CD4-positive, CD25-positive, alpha-beta regulatory T cell (primary cell): Measurements from ENCODE around the gene ZNF169. TPM values are rescaled to one million over a fixed set of nuclear protein-coding genes. Genes with fewer than 3 reads are reported as not detected.
A peak's percentile ranks its signal among the peaks of the same experiment; 100 is the strongest.
"Not testable (repeated sequence)": the region's sequence is repeated elsewhere in the genome, so short reads cannot be mapped to it uniquely, and the experiment has no call there.

Experiments used
- ATAC-seq, 2 donors: fragments of 150-1000 bp; cut with Tn5 transposase; one replicate each; pipeline ENCODE4 v1.10.0; 2021; ENCODE audit warnings: low read depth in 2 of 2, moderate number of reproducible peaks in 2 of 2, moderate library complexity in 1 of 2
- DNase-seq, 3 donors: peaks; one replicate each; pipeline versions ENCODE4 v3.0.0 to v3.0.0-alpha.2; 2012 to 2022; ENCODE audit warnings: mixed read lengths in 1 of 3
- H3K27ac ChIP-seq: one replicate; pipeline ENCODE4 v1.7.0; 2013; ENCODE audit warnings: mild to moderate bottlenecking, low read length; ENCODE audit not compliant: insufficient read depth, poor library complexity, severe bottlenecking
- H3K27me3 ChIP-seq: one replicate; pipeline ENCODE4 v1.7.0; 2013; ENCODE audit warnings: low read length; ENCODE audit not compliant: control insufficient read depth, insufficient read depth
- H3K36me3 ChIP-seq: one replicate; pipeline ENCODE4 v1.7.0; 2013; ENCODE audit warnings: mild to moderate bottlenecking, low read length, moderate library complexity; ENCODE audit not compliant: control insufficient read depth, insufficient read depth
- H3K4me1 ChIP-seq: 2 replicates; pipeline ENCODE4 v1.7.0; 2013; ENCODE audit warnings: mild to moderate bottlenecking, low read length; ENCODE audit not compliant: insufficient read depth, control insufficient read depth, poor library complexity, severe bottlenecking
- H3K4me3 ChIP-seq: one replicate; pipeline ENCODE4 v1.7.0; 2013; ENCODE audit warnings: low read depth, mild to moderate bottlenecking, low read length, moderate library complexity
- H3K9me3 ChIP-seq, 2 experiments: 1 replicate in 1 of 2; 2 replicates in 1 of 2; pipeline ENCODE4 v1.7.0; 2013; ENCODE audit warnings: low read length in 2 of 2, mild to moderate bottlenecking in 1 of 2, moderate library complexity in 1 of 2; ENCODE audit not compliant: control insufficient read depth in 2 of 2
- H3K27ac Mint-ChIP-seq, 3 donors: one replicate each; pipeline ENCODE4 v1.8.0; 2020 to 2022; ENCODE audit warnings: mild to moderate bottlenecking in 3 of 3, mixed read lengths in 3 of 3, moderate library complexity in 2 of 3
- H3K27me3 Mint-ChIP-seq: one replicate; pipeline ENCODE4 v1.8.0; 2022; ENCODE audit warnings: mild to moderate bottlenecking, mixed read lengths
- H3K36me3 Mint-ChIP-seq: one replicate; pipeline ENCODE4 v1.8.0; 2020; ENCODE audit warnings: mixed read lengths
- H3K4me1 Mint-ChIP-seq, 4 donors: one replicate each; pipeline ENCODE4 v1.8.0; 2020 to 2022; ENCODE audit warnings: mixed read lengths in 4 of 4, mild to moderate bottlenecking in 1 of 4
- H3K4me3 Mint-ChIP-seq, 4 donors: one replicate each; pipeline ENCODE4 v1.8.0; 2020 to 2022; ENCODE audit warnings: mild to moderate bottlenecking in 4 of 4, mixed read lengths in 4 of 4, moderate library complexity in 3 of 4
- H3K9me3 Mint-ChIP-seq, 7 donors: one replicate each; pipeline ENCODE4 v1.8.0; 2020 to 2022; ENCODE audit warnings: mixed read lengths in 7 of 7, mild to moderate bottlenecking in 3 of 7, moderate library complexity in 2 of 7
- polyA plus RNA-seq, 4 donors: library from polyadenylated mRNA; unstranded; fragments of 300-500 nt; fragmentation: Illumina TruSeq; gene quantifications; one replicate each; pipeline ENCODE4 v1.2.3, GENCODE V29; 2021
- total RNA-seq: library from RNA; stranded (reverse); gene quantifications from one replicate; pipeline ENCODE4 v1.2.3, GENCODE V29; 2022

ZNF169 gene
- total and polyA plus RNA-seq, 5 donors from 2014 or later: 2.7 to 7.7 (median 5.4) TPM

DNA sequence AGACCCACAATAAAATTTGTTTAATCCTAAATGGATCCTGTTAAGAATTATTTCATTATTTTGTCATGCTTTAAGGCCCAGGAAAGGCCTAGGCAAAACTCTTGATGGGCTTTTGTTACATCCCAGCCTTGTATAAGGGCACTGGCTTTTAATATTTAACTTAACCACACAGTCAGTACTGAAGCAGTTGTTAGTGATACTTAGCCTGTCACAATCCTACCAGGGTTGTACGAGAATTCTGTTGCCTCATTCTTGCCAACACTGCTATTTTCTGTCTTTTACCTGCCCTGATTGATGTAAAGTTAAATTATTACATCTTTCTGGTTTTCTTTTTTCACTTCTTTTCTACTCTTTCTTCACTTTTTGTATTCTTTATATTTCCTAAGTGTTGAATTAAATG lies 10.9 kb downstream of the ZNF169 start:
- H3K9me3 Mint-ChIP-seq: peaks cover 0 to 7% (median 3%) of the 10 kb centered on the region in 7 donors
- no peaks in the 10 kb centered on the region for H3K27me3 Mint-ChIP-seq
- no peaks in the 10 kb centered on the region for H3K4me1 ChIP-seq
- no peak for ATAC-seq
- no peaks in the 10 kb centered on the region for H3K9me3 ChIP-seq
- peaks cover 6% of the 10 kb centered on the region for H3K36me3 ChIP-seq
- DNase-seq: no peak
- H3K4me3 ChIP-seq: no peak overlapping the region
- no peaks in the 10 kb centered on the region for H3K27me3 ChIP-seq
- peak overlapping the region in 1 of 3 donors; percentile 33 for H3K27ac Mint-ChIP-seq
- no peak overlapping the region for H3K4me3 Mint-ChIP-seq
- no peak overlapping the region for H3K27ac ChIP-seq
- H3K36me3 Mint-ChIP-seq: peaks cover 25% of the 10 kb centered on the region
- peaks cover 23 to 41% (median 33%) of the 10 kb centered on the region in 4 donors for H3K4me1 Mint-ChIP-seq

DNA sequence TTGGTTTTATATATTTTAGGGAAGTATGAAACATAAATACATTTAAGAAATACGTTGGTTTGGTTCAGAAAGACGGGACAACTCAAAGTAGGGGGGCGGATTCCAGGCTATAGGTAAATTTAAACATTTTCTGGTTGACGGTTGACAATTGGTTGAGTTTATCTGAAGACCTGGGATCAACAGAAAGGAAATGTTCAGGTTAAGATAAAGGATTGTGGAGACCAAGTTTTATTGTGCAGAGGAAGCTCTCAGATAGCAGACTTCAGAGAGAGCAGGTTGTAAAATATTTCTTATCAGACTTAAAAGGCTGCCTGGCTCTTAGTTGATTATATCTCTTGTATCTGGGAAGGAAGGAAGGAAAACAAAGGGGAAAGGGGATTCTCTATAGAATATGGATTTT lies 17.9 kb downstream of the ZNF169 start:
- Mint-ChIP-seq H3K4me1 (peaks cover 23 to 44% (median 31%) of the 10 kb centered on the region in 4 donors), H3K36me3 (peaks cover 56% of the 10 kb centered on the region)
- not testable (repeated sequence) for H3K4me1 ChIP-seq, H3K27me3 Mint-ChIP-seq, ATAC-seq, H3K9me3 Mint-ChIP-seq, H3K4me3 Mint-ChIP-seq, H3K27ac Mint-ChIP-seq, H3K27ac ChIP-seq, DNase-seq, H3K4me3 ChIP-seq, H3K9me3 ChIP-seq, H3K27me3 ChIP-seq
- peaks cover 41% of the 10 kb centered on the region for H3K36me3 ChIP-seq

DNA sequence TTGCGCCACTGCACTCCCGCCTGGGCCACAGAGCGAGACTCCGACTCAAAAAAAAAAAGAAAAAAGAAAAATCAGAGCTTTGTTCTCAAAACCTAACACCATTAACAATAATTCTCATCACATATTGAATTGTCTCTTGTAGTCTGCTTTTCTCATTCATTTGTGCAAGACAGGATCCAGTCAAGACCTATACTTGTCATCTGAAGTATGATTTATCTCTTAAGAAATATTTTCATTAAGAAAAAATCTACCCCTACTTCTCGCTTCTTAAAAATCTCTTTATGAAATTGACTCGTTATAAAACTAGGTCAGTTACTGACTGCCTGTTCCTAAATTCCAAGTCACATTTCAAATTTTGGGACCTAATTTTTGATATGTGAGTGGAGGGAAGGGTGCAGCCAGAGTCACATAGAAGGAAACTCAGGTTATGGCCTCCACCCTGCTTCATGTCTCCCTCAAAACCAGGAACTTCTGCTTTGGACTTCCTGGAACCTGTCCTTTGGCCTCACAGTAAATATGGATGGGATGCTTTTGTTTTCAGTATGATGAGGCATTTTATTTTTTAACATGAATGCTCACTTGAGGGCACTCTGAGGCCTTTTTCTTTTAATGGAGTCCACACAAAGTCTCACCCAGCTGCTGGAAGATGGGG lies 18.9 kb downstream of the ZNF169 start:
- Histone ChIP-seq H3K27me3 (no peaks in the 10 kb centered on the region), H3K4me1 (no peaks in the 10 kb centered on the region), H3K4me3 (no peak overlapping the region), H3K27ac (no peak overlapping the region), H3K9me3 (peaks cover 0 to 6% of the 10 kb centered on the region in 2 experiments), H3K36me3 (peaks cover 41% of the 10 kb centered on the region)
- Mint-ChIP-seq H3K27ac (no peak overlapping the region), H3K27me3 (no peaks in the 10 kb centered on the region), H3K9me3 (peaks cover 0 to 10% (median 4%) of the 10 kb centered on the region in 7 donors), H3K4me1 (peaks cover 14 to 39% (median 22%) of the 10 kb centered on the region in 4 donors), H3K4me3 (no peak overlapping the region), H3K36me3 (peaks cover 56% of the 10 kb centered on the region)
- ATAC-seq (no peak), DNase-seq (no peak)

DNA sequence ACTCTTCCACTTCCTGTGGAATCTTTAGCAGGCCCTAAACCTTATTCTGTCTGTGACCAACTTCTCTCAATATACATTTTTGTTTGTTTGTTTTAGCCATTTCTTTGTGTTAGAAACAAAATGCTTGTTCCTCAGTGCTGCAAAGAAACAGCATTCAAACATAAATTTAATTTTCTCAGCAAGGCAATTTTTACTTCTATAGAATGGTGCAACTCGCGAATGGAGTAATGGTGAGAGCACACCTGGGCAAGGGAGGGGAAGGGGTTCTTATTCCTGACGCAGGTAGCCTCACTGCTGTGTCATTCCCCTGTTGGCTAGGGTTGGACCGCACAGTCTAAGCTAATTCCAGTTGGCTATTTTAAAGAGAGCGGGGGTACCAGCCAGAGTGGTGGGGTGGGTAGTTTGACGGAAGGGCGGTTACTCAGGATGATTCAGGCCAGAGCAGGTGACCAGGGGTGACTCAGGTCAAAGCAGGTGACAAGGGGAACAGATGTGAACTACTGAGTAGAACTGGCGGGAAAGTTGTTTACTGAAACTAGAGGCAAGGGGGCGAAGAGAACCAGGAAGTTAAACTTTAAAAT lies 21.4 kb downstream of the ZNF169 start:
- peaks cover under 1 to 31% (median 7%) of the 10 kb centered on the region in 4 donors for H3K4me1 Mint-ChIP-seq
- no peak overlapping the region for H3K27ac ChIP-seq
- no peaks in the 10 kb centered on the region for H3K27me3 ChIP-seq
- H3K27me3 Mint-ChIP-seq: no peaks in the 10 kb centered on the region
- peaks cover 54% of the 10 kb centered on the region for H3K36me3 Mint-ChIP-seq
- peaks cover 35% of the 10 kb centered on the region for H3K36me3 ChIP-seq
- DNase-seq (no peak), ATAC-seq (no peak)
- H3K27ac Mint-ChIP-seq: peak overlapping the region in 1 of 3 donors; percentile 66
- H3K4me3 ChIP-seq: no peak overlapping the region
- H3K9me3 Mint-ChIP-seq: peaks cover 0 to 10% (median 3%) of the 10 kb centered on the region in 7 donors
- H3K4me1 ChIP-seq: no peaks in the 10 kb centered on the region
- H3K9me3 ChIP-seq: peaks cover 0 to 6% of the 10 kb centered on the region in 2 experiments
- peak overlapping the region in 1 of 4 donors; percentile 33 for H3K4me3 Mint-ChIP-seq

DNA sequence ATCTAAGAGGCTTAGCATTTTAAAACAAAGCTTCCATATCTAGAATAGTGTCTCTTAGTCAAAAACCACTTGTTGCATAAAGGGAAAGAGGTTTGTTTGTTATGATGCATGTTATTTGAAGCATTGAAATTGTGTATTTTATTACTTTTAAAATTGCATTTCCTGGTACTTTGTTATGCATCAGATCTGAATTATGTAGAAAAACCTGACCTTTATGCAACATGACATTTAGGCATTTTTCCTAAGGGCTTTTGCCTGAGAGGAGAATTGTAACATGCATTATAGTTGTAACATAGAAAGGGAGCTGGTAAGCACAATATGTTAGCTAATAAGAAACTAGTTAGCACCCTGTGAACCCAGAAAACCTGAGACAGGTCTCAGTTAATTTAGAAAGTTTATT lies 22.0 kb downstream of the ZNF169 start:
- DNase-seq: no peak
- H3K36me3 ChIP-seq: peaks cover 39% of the 10 kb centered on the region
- H3K4me3 Mint-ChIP-seq: no peak overlapping the region
- H3K9me3 ChIP-seq: peaks cover 0 to 6% of the 10 kb centered on the region in 2 experiments
- no peaks in the 10 kb centered on the region for H3K27me3 Mint-ChIP-seq
- H3K36me3 Mint-ChIP-seq: peaks cover 56% of the 10 kb centered on the region
- ATAC-seq: no peak
- H3K4me3 ChIP-seq: no peak overlapping the region
- peaks cover under 1 to 29% (median 6%) of the 10 kb centered on the region in 4 donors for H3K4me1 Mint-ChIP-seq
- H3K27me3 ChIP-seq: no peaks in the 10 kb centered on the region
- H3K27ac ChIP-seq: no peak overlapping the region
- H3K27ac Mint-ChIP-seq: no peak overlapping the region
- peaks cover 0 to 10% (median 3%) of the 10 kb centered on the region in 7 donors for H3K9me3 Mint-ChIP-seq
- H3K4me1 ChIP-seq: no peaks in the 10 kb centered on the region

DNA sequence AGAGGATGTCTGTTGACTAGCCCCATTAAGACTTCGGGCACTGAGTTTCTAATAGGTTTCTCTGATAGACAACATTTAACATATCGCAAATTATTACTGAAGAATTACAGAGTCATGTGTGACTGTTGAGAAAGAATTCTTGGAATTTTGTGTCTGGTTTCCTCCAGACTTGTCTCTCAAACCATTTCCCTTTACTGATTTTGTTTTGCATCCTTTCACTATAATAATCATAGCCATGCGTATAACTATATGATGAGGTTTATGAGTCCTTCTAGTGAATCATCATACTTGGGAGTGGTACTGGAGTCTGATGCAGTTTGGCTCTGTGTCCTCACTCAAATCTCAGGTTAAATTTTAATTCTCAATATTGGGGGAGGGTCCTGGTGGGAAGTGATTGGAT lies 27.0 kb downstream of the ZNF169 start:
- ATAC-seq (no peak), DNase-seq (no peak)
- H3K36me3 Mint-ChIP-seq: peaks cover 55% of the 10 kb centered on the region
- H3K4me1 Mint-ChIP-seq: peaks cover 3 to 20% (median 4%) of the 10 kb centered on the region in 4 donors
- Histone ChIP-seq H3K27me3 (no peaks in the 10 kb centered on the region), H3K4me3 (no peak overlapping the region), H3K4me1 (no peaks in the 10 kb centered on the region), H3K36me3 (peaks cover 32% of the 10 kb centered on the region), H3K9me3 (no peaks in the 10 kb centered on the region), H3K27ac (no peak overlapping the region)
- H3K9me3 Mint-ChIP-seq: peaks cover 0 to 2% (median 0%) of the 10 kb centered on the region in 7 donors
- peak overlapping the region in 1 of 3 donors; percentile 12 for H3K27ac Mint-ChIP-seq
- no peaks in the 10 kb centered on the region for H3K27me3 Mint-ChIP-seq
- no peak overlapping the region for H3K4me3 Mint-ChIP-seq

DNA sequence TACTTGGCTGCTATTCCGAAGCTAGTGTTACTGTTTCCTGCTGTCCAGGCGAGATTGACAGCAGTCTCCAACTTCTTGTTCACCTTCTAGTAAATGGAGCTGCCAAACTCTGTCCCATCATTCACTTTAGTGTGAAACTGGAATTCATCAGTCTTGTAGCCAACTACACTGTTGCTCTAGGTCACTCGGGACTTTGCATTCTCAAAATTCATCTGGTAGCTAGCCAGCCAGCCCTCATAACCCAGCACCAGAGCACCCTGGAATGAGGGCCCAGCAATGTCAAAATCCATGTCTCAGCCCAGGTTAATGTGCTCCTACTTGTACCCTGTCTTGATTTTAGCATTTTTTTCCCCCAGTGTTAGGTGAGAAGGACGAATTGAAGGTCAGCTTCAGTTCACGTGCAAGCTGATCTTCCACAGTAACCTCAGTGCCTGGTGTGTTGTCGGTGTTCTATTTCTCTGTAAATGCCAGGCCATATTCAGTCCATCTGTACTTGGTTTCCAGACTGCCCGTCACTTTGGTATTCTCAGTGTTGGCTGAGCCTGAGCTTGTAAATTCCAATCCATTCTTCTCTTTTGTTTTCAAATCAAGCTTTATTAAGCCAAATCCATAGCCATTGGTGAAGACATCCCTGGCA lies 28.9 kb downstream of the ZNF169 start:
- H3K4me3 ChIP-seq: no peak overlapping the region
- peaks cover 3 to 7% (median 5%) of the 10 kb centered on the region in 4 donors for H3K4me1 Mint-ChIP-seq
- H3K27ac Mint-ChIP-seq: peak overlapping the region in 1 of 3 donors; percentile 31
- H3K27me3 Mint-ChIP-seq: no peaks in the 10 kb centered on the region
- H3K4me3 Mint-ChIP-seq: no peak overlapping the region
- H3K4me1 ChIP-seq: no peaks in the 10 kb centered on the region
- H3K36me3 Mint-ChIP-seq: peaks cover 60% of the 10 kb centered on the region
- H3K27me3 ChIP-seq: no peaks in the 10 kb centered on the region
- ATAC-seq: no peak
- no peak for DNase-seq
- H3K9me3 Mint-ChIP-seq: peaks cover 0 to 3% (median 0%) of the 10 kb centered on the region in 7 donors
- H3K27ac ChIP-seq: no peak overlapping the region
- H3K9me3 ChIP-seq: peaks cover 0 to 2% of the 10 kb centered on the region in 2 experiments
- H3K36me3 ChIP-seq: peaks cover 40% of the 10 kb centered on the region
